NCI-H1105 (cell line): ENCODE results near the gene ABHD12B.
A peak's percentile ranks its signal among the peaks of the same experiment; 100 is the strongest.
"Not testable (repeated sequence)": the region's sequence is repeated elsewhere in the genome, so short reads cannot be mapped to it uniquely, and the experiment has no call there.

Source experiments
- DNase-seq: peaks from one replicate; lab custom pipeline; 2025; lab: John Stamatoyannopoulos, UW

The ABHD12B gene

DNA sequence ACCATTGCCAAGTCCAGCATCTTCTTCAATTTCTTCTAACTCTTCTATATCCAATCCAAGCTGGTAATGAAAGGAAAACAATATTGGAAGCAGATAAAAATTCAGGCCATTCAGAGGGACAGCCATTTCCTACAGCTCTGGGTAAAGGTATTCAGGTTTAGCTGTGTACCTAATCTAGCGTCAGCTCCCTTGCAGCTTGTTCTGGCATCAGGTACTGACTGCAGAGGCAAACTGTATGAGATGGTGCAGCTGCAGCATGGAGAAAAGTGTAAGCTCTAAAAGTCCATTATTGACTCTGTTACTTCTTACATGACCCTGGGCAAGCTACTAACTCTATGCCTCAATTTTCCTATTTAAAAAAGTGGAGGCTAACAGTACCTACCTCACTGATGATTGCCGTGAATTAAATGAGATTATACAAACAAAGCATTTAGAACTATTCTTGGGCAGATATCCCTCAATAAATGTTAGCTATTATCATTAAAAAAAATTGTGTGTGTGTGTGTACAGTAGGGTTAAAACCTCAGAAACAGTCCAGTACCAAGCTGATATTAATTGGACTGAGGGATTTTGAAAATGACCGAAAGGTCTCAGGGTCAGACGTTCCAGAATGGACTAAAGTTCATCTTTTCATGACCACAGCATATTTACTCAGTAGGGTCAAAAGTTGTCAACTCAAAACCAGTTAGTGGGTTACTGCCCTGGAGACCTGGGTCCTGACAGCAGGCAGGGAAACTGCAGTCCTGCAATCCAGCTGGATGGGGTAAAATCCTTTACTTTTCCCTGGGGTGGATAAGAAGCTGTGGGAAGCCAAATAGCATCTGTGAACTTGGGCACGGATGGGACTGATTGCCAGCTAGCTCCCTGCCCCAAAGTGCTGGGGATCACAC, 63.5 kb downstream of the ABHD12B start:
- no peak for DNase-seq

DNA sequence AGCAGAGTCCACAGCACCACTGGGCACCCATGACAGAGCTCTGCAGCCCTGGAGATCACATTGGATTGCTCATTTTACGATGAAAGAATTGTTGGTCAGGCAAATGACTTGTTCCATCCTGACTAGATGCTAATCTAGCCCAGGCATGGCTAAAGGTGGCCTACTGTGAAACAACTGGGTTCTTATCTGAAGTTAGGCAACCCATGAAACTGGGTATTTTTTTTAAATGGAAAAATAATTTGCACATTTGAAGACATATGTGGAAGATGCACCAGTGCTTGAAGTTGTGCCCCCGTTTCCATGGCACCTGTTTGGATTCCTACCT, 64.1 kb downstream of the ABHD12B start:
- no peak for DNase-seq

DNA sequence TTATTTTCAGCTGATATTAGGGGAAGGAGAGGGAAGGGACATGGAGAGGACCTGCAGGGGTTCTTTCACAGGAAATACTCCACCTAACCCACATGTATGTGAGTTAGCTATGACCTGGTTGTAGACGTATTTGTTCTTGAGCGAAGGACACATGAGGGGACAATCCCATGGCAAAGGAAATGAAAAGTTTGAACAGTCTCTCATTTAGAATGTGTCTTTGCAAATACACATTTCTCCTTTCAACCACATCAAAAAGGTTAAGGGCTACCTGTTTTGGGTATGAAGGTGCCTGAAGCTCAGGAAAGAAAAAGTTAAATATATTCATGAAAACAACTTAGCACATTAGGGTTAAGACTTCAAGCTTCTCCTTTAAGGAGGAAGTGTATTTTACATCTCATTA, 65.0 kb downstream of the ABHD12B start:
- DNase-seq, result no peak

DNA sequence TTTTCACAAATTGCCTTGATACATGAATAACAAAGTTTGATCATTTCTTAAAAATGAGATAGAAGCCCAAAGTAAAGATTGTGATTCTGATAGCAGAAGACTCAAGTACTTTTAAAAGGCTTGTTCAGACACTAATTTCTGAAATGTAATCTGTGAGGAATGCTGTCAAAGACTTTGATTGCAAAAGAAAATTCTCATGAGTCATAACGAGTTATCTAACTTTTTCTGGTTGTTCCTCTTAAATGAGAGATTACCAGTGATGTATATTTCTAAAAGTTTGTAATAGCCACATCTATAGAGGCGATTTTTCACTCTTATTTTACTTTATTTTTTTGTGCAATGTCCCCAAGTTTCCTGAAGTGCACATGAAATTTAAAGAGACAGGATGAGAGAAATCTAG, 65.5 kb downstream of the ABHD12B start:
- no peak for DNase-seq

DNA sequence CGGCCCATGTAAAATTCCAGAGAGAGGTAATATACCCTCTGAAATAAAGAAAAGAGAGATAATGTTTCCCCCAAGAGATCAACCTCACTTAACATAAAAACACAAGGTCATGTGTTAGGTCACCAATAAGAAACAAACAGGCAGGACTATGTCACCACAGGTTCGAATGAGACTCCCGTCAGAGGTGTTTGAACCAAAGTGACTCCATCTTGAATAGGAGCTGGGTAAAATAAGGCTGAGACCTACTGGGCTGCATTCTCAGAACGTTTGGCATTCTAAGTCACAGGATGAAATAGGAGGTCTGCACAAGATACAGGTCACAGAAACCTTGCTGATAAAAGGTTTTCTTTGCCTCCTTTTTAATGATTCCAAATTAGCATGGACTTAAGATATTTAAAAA, 65.9 kb downstream of the ABHD12B start:
- no peak for DNase-seq

DNA sequence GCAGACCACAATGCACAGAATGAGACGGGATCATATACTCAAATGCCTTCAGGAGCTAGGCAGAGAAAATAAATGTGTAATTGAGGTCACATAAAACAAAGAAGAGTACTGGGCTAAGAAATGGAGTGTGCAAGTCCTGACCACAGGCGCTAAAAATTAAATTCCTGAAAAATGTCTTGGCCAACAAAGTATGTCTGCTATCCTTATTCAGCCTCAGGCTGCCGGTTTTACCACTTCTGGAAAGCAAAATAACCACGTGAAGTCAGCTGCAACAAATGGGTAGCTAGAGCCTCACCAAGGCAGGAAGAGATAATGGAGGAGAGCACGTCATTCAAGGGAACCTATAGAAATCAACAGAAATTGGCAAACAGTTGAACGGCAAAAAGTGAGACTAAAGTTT, 69.3 kb downstream of the ABHD12B start:
- DNase-seq, result no peak

DNA sequence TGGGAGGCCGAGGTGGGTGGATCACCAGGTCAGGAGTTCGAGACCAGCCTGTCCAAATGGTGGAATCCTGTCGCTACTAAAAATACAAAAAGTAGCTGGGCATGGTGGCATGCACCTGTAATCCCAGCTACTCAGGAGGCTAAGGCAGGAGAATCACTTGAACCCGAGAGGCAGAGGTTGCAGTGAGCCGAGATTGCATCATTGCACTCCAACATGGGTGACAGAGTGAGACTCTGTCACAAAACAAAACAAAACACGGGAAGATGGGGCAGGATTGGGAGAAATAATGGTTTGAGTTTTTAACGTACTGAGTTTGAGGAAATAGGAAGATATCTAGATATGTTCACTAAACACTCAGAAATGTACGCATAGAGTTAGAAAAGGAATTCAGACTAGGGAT, 69.8 kb downstream of the ABHD12B start:
- DNase-seq, result not testable (repeated sequence)

DNA sequence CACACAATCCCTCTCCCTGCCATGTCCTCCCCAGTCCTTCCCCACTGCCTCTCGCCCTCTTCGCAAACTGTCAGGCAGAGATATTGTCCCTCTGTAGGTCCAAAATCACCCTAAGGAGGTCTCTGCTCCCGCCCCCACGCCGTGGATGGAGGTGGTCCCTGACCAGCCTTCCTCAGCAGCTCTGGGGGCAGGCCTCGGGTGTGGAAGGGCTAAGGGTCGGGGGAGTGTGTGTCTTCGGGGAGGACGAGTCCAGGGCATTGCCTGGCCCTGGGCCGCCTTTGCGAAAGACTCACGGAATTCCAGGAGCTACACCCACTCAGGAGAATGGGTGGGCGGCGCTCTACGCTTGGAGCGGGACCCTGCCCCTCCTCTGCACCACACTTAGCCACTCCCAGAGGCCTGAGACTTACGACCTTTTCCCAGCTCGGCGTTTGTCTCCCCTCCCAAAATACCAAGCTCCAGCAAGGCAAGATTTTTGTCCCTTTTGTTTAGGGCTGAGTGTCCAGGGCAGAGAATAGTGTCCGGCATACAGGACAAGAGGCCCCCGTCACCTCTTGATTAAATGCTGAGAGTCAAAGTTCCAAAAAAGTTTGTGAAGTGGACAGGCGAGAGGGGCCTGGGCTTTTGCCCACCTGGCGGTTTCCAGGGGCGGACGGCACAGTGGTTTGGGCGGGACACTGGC, 71.5 kb downstream of the ABHD12B start:
- no peak for DNase-seq

DNA sequence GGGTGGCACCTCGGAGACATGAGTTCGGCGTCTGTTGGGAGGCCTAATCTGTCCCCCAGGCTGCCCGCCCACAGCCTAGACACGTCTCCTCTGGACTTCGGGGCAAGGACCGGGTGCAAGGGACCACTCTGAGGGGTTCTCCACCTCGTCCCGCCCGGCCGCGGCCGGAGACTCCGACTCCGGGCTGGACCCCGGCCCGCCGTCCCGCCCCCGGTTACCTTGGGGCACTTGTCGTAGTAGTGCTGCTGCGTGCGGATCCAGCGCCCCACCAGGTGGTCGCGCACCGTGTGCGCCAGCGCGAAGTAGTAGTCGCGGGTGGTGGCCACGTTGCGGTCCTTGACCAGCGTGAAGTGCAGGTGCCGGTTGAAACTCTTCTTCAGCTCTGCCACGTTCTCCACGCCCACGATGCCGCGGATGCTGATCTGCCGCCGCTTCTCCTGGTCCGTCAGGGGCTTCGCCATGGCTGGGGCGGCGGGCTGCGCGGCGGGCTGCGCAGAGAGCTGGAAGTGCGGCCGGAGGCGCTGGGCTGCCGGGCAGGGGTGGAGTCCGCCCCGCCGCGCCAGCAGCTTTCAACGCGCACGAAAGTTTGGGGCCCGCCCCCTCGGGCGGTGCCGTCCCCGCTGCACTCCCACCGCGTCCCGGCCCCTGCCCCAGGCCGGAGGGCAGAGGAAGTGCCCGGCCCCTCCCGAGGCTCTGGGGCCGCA, 72.2 kb downstream of the ABHD12B start, which contains the start of gene PYGL:
Gene PYGL, minus strand, starts transcription at position 541 of the 704 bp plus-strand sequence. Its CDS starts 80 bp downstream, at position 461.
- no peak for DNase-seq

DNA sequence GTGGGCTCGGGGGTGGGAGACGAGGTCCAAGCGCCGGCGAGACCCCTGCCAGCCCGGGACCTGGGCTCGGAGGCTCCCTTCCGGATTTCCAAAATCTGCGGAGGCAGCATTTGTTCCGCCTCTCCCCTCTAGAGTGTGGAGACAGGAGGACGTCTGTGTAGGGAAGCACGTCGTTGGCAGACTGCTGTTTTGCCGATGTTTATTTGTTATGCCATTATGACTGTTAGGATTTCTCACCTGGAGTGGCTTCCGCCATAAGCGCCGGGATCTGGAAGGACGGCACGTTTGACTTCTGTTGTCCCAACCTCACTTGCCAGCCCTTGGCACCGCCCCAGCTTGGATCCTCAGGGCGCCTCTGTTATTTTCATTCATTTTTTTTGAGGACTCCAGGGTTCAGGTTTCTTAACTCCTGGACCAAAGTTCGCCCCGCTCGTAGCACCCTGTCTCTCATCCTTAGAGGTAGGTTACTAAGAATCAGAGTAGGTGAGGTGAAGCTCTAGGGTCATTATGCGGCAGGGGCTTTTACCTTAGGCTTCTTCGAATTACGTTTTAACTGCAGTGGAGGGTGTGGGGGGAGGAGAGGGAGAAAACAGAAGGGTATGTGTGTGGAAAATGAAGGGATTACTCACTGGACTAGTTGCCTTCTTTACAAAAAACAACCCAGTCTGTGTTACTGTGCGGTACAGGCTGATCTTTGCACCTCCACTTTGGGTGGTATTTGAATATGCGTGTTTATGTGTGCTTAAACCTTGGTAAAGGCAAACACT, 73.0 kb downstream of the ABHD12B start:
- peak; percentile 79 for DNase-seq

DNA sequence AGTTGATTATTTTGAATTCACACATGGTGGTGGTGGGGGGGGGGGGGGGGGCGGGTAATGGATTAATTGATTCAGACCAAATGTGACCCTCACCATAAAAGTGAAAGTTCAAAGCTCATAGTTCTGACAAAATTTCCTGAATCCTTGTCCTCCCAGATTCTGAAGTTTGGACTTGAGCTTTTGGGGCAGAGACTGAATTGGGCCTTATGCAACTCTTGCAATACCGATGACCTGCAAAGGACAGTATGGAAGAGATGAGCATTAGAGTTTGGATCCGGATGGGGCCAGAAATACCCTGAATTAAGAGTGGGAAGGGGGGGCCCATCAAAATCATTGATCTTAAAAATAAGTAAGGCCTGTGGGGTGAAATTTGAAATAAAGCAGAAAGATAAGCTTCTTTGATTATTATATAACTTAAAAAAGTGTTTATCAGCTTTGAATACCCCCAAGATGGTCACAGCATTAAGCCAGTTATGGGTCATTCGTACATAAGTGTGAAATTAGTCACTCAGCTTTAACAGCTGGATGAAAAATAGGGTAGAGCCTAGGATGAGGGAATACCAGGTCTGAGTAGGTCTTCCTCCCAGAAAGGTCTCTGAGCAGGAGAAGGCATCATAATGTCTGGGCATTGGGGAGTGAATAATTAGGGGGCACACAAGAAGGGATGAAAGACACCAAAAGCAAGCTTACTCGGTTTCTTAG, 74.5 kb downstream of the ABHD12B start:
- DNase-seq, result no peak

DNA sequence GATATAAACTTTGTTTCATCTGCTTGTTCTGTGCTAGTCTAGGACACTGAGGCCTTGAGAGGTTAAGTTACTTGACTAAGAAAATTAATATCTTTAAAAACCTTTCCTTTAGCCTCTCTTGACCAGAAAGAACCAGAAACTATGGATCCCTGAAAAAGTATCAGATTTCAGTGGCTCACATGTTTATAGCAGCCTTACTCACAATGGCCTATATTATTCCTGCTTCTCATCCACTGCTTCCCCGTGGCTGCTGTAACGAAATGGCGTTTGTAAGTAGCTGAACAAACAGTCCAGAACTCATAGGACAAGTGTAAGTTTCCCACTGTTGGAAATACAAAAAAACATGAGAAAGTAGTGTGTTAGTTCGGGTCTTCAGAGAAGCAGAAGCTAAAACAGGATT, 75.6 kb downstream of the ABHD12B start:
- no peak for DNase-seq

DNA sequence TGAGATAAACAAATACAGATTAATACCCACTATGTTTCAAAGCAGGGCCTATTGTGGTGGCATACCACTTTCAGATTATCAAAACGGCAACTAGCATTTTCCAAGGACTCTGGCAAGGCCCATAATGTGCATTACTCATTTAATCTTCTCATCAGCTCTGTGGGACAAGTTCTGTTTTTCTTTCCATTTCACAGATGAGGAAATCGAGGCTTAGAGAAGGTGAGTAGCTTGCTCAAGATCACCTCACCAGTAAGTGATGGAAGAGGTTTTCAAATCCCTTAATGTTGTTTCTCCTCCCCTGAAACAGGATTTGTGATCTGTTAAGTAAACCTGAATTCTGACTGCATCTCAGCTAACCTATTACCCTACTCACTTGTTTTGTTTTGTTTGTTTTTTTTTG, 76.4 kb downstream of the ABHD12B start:
- DNase-seq, result no peak

DNA sequence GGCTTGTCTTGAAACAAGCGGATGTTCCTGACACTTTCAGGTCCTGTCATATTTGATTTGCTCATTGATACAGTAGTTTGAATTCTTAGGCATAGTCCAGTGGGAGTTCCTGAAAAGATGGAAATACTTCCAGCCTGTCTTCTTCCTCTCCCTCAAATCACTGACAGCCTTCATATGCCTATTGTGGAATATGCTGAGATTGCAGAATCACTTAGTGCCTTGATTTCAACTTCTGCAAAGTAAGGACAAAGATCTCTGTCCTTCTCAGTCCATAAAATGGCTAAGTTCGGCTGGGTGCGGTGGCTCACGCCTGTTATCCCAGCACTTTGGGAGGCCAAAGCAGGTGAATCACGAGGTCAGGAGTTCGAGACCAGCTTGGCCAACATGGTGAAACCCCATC, 79.2 kb downstream of the ABHD12B start:
- no peak for DNase-seq

DNA sequence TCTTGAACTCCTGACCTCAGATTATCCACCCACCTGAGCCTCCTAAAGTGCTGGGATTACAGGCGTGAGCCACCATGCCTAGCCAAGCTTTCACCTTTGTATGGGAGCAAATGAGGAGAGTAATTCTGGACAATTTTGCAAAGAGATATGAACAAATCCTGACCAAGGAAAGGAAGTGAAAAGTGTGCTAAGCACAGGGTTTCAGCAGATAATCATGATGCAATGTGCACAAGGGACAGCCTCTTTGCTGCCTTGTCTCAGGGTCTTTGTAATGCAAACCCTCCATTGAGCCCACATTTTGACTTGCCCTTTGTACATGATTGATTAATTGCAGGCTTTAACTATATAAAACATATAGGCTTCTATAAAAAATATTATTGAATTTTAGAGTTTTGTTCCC, 81.6 kb downstream of the ABHD12B start:
- no peak for DNase-seq
